ENCODE data around the gene LANCL2. TPM values are rescaled to one million over a fixed set of nuclear protein-coding genes. Genes with fewer than 3 reads are reported as not detected.

Gene LANCL2
- total and polyA plus RNA-seq, 2 experiments from 2014 or later, result 7.3 to 10.7 TPM

GRCh38 chr7:55381696-55382095, 16.6 kb downstream of the LANCL2 start:
- Histone ChIP-seq H3K79me2 (replicated peaks; ENCODE audit: insufficient read depth) (peaks cover 8% of the 10 kb centered on the region), H3K9me2 (ENCODE audit: insufficient read depth) (no peaks in the 10 kb centered on the region), H4K20me1 (replicated peaks; ENCODE audit: insufficient read depth) (no peaks in the 10 kb centered on the region), H3K4me1 (ENCODE audit: insufficient read depth) (peaks cover 15% of the 10 kb centered on the region), H3K27ac (ENCODE audit: low read depth) (no peak overlapping the region), H2AFZ (no peak overlapping the region), H3K27me3 (ENCODE audit: insufficient read depth) (no peaks in the 10 kb centered on the region), H3K4me2 (peak overlapping the region; percentile 6; the same call in 1 of the 2 replicates), H3K4me3 (no peak overlapping the region), H3K36me3 (ENCODE audit: insufficient read depth) (peaks cover 26% of the 10 kb centered on the region), H3F3A (replicated peaks; ENCODE audit: low read depth) (no peaks in the 10 kb centered on the region)
- DNase-seq (ENCODE audit: low spot score) (peak; percentile 39), ATAC-seq (no peak; the same call in 2 of the 3 replicates)
- Mint-ChIP-seq H3K4me1 (peaks cover 18% of the 10 kb centered on the region), H3K36me3 (ENCODE audit: low read depth) (peaks cover 51% of the 10 kb centered on the region), H3K4me3 (no peak overlapping the region), H3K27ac (no peak overlapping the region), H3K27me3 (ENCODE audit: insufficient read depth, low read depth, poor library complexity) (peaks cover 11% of the 10 kb centered on the region), H3K9me3 (peaks cover 50% of the 10 kb centered on the region)
- no peak for TF ChIP-seq ZNF114 (CRISPR knock-in tag; IDR thresholded peaks at IDR 0.05)
- TF ChIP-seq POLR2AphosphoS5 (IDR thresholded peaks at IDR 0.05; ENCODE audit: low read depth), result no peak
- TF ChIP-seq ETS1 (IDR thresholded peaks at IDR 0.05), result no peak
- no peak for TF ChIP-seq REST (IDR thresholded peaks at IDR 0.05; ENCODE audit: unreplicated experiment)
- TF ChIP-seq NANOG (IDR thresholded peaks at IDR 0.05; ENCODE audit: borderline replicate concordance), result no peak

GRCh38 chr7:55382251-55382650, 17.1 kb downstream of the LANCL2 start:
- no peak overlapping the region for H2AFZ ChIP-seq
- H3K79me2 ChIP-seq (replicated peaks; ENCODE audit: insufficient read depth), result peaks cover 8% of the 10 kb centered on the region
- H3K9me2 ChIP-seq (ENCODE audit: insufficient read depth), result no peaks in the 10 kb centered on the region
- Mint-ChIP-seq H3K27me3 (ENCODE audit: insufficient read depth, low read depth, poor library complexity) (peaks cover 14% of the 10 kb centered on the region), H3K36me3 (ENCODE audit: low read depth) (peaks cover 56% of the 10 kb centered on the region), H3K4me3 (no peak overlapping the region), H3K9me3 (peaks cover 55% of the 10 kb centered on the region), H3K27ac (no peak overlapping the region), H3K4me1 (peaks cover 18% of the 10 kb centered on the region)
- H4K20me1 ChIP-seq (replicated peaks; ENCODE audit: insufficient read depth), result no peaks in the 10 kb centered on the region
- no peaks in the 10 kb centered on the region for H3K27me3 ChIP-seq (ENCODE audit: insufficient read depth)
- peaks cover 31% of the 10 kb centered on the region for H3K36me3 ChIP-seq (ENCODE audit: insufficient read depth)
- H3K4me3 ChIP-seq, result no peak overlapping the region
- no peak for DNase-seq (ENCODE audit: low spot score)
- TF ChIP-seq ZNF114 (CRISPR knock-in tag; IDR thresholded peaks at IDR 0.05) (no peak), EZH2 (IDR thresholded peaks at IDR 0.05; ENCODE audit: low read depth, unreplicated experiment) (no peak), JUNB (IDR thresholded peaks at IDR 0.05; ENCODE audit: unreplicated experiment) (no peak), POLR2AphosphoS5 (IDR thresholded peaks at IDR 0.05; ENCODE audit: low read depth) (no peak), EZH2phosphoT487 (IDR thresholded peaks at IDR 0.05; ENCODE audit: unreplicated experiment) (no peak), NANOG (IDR thresholded peaks at IDR 0.05; ENCODE audit: borderline replicate concordance) (no peak), STAT1 (IDR thresholded peaks at IDR 0.05; ENCODE audit: unreplicated experiment) (no peak), CTCF (conservative IDR thresholded peaks at IDR 0.05; ENCODE audit: low read depth in 2 of 2) (no peak)
- H3F3A ChIP-seq (replicated peaks; ENCODE audit: low read depth), result no peaks in the 10 kb centered on the region
- H3K4me2 ChIP-seq, result no peak overlapping the region
- peaks cover 15% of the 10 kb centered on the region for H3K4me1 ChIP-seq (ENCODE audit: insufficient read depth)
- no peak overlapping the region for H3K27ac ChIP-seq (ENCODE audit: low read depth)
- ATAC-seq, result no peak

Data from GM23338 (cell line).